HG02884 (cell line): ENCODE measurements around the gene RMDN2.

Source experiments
- ATAC-seq: cut with Tn5 transposase; IDR thresholded peaks from one replicate; pipeline ENCODE4 v1.9.1; 2021; ENCODE audit warnings: mild to moderate bottlenecking, moderate library complexity; ENCODE audit not compliant: unreplicated experiment

The RMDN2 gene

GRCh38 chr2:37896319-37896718 is 28.8 kb upstream of the RMDN2 start:
- ATAC-seq: no peak

GRCh38 chr2:37897511-37897910 is 27.6 kb upstream of the RMDN2 start:
- no peak for ATAC-seq

GRCh38 chr2:37898448-37898847 is 26.6 kb upstream of the RMDN2 start:
- ATAC-seq: no peak

GRCh38 chr2:37902991-37903390 is 22.1 kb upstream of the RMDN2 start:
- no peak for ATAC-seq

- no peak for ATAC-seq
Measured at GRCh38 chr2:37904425-37904824, 20.7 kb upstream of the RMDN2 start.

- ATAC-seq: no peak
Measured at GRCh38 chr2:37904993-37905392, 20.1 kb upstream of the RMDN2 start.

- no peak for ATAC-seq
Measured at GRCh38 chr2:37906131-37906530, 19.0 kb upstream of the RMDN2 start.

- ATAC-seq: no peak
Measured at GRCh38 chr2:37907501-37908225, 17.4 kb upstream of the RMDN2 start.

GRCh38 chr2:37911296-37911873 is 13.7 kb upstream of the RMDN2 start:
- ATAC-seq: no peak

- no peak for ATAC-seq
Measured at GRCh38 chr2:37912056-37912455, 13.0 kb upstream of the RMDN2 start.

- no peak for ATAC-seq
Measured at GRCh38 chr2:37912616-37913015, 12.5 kb upstream of the RMDN2 start.

- ATAC-seq: no peak
Measured at GRCh38 chr2:37914340-37914739, 10.7 kb upstream of the RMDN2 start.

- no peak for ATAC-seq
Measured at GRCh38 chr2:37915773-37916172, 9.3 kb upstream of the RMDN2 start.

- ATAC-seq: no peak
Measured at GRCh38 chr2:37916512-37917082, 8.5 kb upstream of the RMDN2 start.

- no peak for ATAC-seq
Measured at GRCh38 chr2:37917281-37918228, 7.5 kb upstream of the RMDN2 start.

- no peak for ATAC-seq
Measured at GRCh38 chr2:37918742-37919186, 6.3 kb upstream of the RMDN2 start.

- no peak for ATAC-seq
Measured at GRCh38 chr2:37919631-37920032, 5.5 kb upstream of the RMDN2 start.

- no peak for ATAC-seq
Measured at GRCh38 chr2:37920570-37920969, 4.5 kb upstream of the RMDN2 start.

GRCh38 chr2:37921781-37922180 is 3.3 kb upstream of the RMDN2 start:
- ATAC-seq: no peak

- ATAC-seq: no peak
Measured at GRCh38 chr2:37923308-37924055, 1.6 kb upstream of the RMDN2 start.

- ATAC-seq: no peak
Measured at GRCh38 chr2:37926635-37927034, 1.5 kb downstream of the RMDN2 start.
